Fibroblast of skin of abdomen (primary cell): Measurements from ENCODE around the gene RTEL1.

Source experiments
- DNase-seq: peaks from one replicate; pipeline ENCODE4 v3.0.0-alpha.2; 2013

The RTEL1 gene

DNA sequence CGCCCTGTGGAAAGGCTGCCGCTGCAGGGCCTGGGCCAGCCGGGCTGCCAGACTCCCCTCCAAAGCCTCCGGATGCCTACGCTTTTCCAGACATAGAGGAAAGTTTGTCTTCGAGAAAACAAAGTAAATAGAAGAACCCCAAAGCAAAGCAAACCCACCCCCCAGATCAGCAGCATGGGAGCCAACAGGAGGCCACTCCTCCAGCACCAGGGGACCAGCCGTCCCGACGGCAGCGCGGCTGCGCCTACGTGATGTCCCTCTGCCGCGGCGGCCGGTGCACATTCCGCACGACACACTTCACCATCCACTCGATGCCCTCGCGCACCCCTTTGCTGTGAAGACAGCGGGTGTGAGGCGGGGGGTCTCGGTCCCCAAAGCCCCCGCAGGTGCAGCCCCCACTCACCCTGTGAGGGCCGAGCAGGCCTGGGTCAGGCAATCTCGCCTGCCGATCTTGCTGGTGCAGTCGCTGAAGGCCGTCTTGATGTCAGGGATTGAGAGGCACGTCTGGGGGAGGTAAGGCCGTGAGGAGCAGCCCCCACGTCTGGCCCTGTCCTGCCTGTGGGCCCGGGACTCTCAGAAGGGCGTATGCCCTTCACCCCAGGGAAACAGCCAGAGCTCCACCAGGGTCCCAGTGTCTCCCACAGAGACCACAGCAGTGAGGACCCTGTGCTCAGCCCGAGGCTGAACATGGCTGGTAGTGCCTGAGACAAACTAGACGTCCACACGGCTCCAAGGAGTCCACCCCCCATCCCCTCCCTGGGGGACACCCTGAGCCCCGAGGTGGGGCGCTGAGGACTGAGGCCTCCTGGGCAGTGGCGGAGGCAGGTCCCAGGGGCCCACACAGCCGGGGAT is 42.3 kb downstream of the RTEL1 start:
- DNase-seq, result no peak

DNA sequence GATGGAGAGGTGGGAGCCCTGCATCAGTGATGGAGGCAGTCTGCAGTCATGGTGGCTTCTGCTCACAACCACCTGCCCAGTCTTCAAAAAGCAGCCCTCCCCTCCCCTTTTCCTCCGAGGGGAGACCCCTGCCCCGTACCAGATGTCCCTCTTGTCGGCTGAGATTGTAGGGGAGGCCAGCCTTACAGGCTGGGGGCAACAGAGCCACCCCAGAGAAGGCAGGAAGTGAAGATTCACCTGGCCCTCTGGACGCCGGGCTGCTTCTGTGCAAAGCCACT is 42.9 kb downstream of the RTEL1 start:
- no peak for DNase-seq

DNA sequence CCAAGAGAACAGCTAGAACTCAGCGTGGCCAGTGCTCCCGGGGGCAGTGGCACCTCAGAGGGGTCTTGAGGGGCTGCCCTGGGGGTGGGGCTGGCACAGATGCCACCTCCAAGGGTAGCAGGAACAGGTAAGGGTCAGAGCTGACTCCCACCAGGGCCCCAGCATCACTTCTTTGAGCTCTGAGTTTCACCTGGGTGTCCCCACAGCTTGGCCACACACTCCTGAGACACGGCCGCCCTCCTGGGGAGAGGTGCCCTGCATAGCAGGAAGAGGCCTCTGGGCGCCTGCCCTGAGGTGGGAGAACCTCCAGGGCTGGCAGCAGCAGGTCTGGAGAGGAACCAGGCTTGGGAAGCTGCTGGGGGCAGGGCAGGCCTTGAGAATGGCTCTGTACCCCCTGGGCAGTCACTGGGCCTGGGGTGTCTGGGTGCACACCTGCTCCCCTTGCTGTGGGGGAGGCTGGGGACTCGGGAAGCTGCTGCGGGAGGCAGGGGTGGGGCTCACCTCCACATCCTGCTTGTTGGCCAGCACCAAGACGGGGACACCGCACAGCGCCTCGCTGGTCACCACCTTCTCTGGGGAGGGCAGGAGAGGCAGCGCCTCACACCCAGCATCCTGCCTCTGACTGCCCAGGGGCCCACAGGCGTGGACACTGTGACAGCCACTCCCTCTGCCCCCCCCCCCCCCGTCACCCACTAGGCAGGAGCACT is 43.4 kb downstream of the RTEL1 start:
- DNase-seq, result no peak

DNA sequence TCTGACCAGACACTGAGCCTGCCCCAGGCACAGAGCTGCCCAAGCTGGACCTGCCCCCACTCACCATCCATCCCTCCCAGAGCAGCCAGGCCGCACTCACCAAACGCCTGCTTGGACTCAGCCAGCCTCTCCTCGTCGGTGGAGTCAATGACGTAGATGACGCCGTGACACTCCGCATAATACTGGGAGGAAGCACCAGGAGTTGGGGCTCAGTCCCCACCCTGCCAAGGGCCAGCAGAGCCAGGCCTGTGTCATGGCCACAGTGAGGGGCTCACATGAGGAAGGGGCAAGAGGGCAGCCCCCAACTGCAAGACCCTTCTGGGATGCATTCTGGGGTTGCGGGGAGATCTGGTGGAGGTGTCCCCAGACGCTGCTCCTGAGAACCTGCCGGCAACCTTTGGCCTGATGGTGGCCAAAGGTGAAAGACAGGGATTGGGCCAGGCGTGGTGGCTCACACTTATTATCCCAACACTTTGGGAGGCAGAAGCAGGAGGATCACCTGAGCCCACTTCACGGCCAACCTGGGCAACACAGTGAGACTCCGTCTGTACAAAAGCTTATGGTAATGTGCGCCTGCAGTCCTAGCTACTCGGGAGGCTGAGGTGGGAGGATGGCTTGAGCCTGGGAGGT is 44.0 kb downstream of the RTEL1 start:
- no peak for DNase-seq

DNA sequence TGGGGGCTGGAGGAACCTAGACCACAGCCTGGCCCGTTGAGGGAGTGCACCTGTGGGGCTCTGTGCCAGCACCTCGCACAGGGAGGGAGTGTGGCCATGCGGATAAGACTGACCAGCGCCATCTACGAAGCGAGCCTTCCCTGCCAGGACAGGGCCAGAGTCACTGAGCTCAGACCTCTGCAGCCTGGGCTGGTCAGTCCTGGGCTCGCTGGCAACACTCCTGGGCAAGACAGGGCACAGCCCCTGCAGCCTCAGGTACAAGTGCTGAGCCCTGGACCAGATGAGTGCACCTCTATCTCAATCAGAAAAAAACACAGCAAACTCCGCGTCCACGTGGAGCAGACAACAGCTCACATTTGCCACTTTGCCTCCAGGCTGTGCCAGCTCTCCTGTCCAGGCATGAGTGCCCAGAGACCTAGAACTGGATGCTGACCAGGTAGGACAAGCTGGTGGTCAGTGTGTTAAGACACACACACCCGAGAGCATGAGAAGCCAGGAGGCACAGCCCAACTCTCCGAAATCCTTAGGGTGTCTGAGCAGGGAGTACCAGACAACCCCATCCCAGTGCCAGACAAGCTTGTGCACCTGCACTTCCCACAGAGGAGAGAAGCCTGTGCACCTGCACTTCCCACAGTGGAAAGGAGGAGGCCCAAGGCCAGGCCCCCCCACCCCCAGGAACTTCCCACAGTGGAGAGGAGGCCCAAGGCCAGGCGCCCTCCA is 44.8 kb downstream of the RTEL1 start:
- no peak for DNase-seq

DNA sequence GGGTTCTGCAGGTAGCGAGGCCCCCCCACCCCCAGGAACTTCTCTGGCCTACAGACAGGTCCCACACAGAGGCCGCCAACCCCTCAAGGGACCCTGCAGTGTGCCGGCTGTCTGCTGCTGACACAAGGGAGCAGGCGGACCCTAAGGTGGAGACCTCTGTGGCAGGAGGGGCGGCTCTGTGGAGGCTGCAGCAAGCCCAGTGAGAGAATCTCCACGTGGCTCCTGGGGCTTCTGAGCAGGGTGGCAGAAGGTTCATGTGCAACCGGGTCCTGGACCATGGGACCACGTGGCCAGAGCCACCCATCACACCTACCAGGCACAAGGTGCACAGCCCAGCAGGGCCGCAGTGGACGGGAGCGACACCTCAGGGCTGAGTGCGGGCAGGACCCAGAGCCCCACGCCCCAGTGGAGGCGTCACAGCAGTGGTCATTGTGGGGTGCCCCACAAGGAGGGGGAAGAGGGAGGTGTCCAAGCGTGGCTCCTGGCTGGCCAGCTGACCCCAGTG is 45.4 kb downstream of the RTEL1 start:
- no peak for DNase-seq

DNA sequence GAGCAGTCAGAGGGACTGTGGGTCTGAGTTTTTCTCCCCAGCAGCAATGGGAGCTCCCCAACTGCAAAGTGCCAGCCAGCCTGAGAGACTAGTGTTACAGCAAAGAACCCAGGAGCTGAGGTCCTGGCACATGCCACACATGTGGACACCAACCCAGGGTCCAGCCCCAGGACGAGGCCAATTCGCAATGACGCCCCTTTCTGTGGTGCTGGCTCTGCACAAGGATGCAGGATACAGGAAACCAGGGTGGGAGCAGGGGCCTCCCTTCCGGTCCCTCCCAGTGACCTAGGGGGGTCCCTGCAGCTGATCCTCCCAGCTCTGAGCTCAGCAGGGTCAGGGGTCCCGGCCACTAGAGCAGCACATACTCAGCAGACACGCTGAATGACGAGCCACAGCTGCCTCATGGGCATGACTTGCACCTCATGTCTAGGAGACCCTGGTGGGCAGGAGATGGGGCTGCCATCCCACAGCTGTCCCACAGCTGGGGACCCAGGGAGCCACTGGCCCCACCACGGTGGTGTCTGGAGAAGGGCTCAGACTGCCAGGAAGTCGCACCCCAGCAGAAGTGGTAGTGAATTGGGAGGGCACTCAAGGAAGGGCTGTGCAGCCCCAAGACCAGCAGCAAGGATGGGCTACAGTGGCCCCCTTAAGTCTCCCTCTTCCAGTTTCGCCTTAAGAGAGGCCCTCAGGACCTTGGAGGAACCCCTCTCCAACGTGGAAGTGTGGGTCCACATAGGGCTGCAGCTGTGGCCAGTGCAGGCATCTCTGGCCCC is 46.0 kb downstream of the RTEL1 start:
- DNase-seq, result no peak

DNA sequence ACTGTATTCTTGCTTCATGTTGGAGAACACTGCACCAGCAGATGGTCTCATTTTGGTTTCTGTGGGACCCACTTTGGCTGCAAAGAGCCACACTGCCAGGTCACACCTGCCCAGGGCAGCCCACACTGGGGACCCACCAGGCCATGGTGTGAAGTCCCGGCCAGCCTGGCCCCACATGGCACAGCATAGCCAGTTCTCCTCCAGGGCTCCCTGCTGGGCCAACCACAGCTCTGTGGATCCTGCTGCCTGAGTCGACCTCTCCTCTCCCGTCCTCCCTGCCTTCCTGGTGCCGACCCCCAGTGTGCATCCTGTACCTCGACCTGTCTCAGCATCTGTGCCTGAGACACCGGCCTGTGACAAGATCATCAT is 46.6 kb downstream of the RTEL1 start:
- DNase-seq, result no peak

DNA sequence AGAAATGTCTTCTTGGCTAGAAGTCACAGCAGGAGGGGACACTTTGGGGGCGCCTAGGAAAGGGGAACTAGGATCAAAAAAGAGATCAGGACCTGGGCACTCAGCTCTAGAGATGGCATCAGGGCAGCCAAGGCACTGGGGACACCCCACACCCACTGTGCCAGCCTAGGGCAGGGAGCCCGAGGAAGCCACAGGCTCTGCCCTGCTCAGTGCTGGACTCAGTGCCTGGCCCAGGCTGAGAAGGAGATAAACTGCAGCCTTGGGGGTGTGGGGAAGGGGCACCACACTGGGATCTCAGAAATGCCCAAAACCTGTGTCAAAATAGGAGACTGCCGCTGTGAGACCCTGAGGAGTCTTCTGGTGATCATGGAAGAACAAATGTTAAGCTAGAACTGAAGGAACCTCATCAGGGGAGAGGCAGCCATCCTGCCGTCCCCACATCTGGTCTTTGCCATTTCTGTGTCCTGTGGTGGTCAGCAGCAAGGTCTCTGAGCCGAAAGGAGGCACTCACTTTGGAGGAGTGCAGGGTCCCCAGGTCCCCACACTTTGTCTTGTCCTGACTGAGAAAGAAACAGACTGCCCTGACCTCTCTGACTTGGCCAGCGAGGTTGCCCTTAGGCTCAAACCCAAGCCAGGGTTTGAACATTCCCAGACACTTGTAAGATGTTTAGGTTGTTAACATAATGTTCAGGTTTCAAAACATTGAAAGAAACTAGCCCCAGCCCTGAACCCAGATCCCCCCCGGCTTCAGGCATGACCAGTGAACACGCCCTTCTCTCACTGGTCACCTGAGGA is 47.3 kb downstream of the RTEL1 start:
- DNase-seq, result no peak

DNA sequence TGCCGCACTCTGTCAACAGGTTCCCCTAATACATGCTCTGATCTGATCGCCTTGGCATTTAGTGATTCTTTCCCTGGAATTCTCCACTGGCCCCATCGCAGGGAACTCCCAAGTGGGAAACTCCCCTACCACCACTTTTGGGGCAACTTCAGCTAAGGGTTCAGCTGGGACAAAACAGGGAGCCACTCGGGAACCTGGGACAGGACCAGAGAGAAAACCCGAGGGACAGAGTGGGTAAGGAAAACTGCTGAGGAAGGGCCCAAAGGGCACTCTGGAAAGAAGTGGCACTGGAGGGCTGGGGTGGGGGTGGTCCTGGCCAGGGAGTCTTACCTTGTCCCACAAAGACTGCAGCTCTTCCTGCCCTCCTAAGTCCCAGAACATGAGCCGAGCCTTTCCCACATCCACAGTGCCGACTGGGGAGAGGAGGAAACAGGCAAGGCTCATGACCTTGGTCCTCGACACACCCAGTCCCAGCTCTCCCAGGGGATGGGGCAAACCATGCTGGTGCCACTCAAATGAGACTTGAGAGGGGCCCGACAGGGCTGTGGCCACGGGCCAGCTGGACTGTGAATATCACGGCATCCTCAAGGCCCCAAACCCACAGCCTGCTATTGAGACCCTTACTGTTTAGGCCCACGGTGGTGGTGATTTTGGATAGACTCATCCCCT is 48.0 kb downstream of the RTEL1 start:
- DNase-seq, result no peak

DNA sequence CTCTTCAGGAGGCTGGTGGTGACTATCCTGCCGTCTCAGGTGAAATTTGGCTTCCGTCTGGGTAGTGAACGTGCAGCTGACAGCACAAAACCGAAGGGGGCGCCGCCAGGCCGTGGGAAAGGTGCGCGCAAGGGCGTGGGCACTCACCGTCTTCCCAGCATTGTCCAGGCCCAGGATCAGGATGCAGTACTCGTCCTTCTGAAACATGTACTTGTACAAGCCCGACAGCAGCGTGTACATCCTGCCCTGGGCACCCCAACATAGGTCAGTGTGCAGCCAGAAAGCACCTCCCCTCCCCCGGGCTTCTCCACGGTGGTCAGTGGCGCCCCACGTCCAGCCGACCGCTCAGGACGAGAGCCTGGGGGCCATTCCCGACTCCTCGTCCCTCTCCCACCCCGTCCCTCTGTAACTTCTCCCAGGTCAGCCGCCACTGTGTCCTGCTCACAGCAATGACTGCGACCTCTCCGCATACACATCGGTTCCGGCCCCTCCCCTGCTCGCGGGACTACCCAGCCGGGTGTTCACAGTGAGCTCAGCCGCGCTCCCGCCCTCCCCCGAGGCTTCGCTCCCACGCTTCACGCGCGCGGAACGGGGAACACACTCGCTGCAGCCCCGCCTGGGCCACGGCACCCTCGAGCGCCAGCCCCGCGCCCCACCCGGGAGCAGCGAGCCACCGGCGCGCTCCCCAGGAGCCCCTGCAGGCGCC is 48.9 kb downstream of the RTEL1 start:
- DNase-seq, result no peak

DNA sequence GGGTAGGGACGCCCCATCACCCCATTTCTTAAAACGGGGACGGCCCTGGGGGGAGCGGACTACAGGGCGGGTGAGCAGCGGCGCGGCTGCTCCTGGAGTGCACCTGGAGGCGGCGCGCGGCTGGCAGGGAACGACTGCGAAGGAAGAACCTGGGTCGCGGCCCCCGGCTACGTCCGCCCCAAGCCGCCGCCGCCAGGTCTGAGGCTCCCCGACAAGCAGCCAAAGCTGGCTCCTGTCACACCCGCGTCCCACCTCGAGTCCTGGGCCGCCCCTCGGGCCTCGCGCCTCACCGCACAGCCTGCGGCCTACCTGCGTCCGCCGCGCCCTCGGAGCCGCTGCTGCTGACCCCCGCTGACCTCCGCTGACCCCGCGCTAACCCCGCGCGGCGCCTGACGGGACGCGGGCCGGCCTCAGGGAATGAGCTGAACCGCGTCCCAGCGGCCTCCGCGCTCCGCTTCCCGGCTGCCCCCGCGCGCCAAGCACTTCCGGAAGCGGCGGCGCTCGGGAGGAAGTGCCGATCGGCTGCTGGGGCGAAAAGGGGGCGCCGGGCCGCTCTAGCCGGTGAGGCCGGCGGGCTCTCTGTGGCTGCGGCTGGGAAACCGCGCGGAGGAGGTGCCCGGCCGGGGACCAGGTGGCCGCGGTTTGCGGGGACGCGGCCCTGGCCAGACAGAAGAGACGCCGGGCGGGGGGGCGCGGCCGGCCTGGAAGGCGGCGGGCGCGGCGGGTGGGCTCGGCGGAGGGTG is 49.6 kb downstream of the RTEL1 start, which contains the start of the genes ARFRP1 and ZGPAT:
Gene ARFRP1 (minus strand): TSS at position 419 of the 743 bp plus-strand sequence. CDS start 885 bp downstream, outside the sequence.
Gene ZGPAT (plus strand): TSS at position 482 of the 743 bp plus-strand sequence. CDS start 542 bp downstream, outside the sequence.
- DNase-seq, result peak; percentile 79

DNA sequence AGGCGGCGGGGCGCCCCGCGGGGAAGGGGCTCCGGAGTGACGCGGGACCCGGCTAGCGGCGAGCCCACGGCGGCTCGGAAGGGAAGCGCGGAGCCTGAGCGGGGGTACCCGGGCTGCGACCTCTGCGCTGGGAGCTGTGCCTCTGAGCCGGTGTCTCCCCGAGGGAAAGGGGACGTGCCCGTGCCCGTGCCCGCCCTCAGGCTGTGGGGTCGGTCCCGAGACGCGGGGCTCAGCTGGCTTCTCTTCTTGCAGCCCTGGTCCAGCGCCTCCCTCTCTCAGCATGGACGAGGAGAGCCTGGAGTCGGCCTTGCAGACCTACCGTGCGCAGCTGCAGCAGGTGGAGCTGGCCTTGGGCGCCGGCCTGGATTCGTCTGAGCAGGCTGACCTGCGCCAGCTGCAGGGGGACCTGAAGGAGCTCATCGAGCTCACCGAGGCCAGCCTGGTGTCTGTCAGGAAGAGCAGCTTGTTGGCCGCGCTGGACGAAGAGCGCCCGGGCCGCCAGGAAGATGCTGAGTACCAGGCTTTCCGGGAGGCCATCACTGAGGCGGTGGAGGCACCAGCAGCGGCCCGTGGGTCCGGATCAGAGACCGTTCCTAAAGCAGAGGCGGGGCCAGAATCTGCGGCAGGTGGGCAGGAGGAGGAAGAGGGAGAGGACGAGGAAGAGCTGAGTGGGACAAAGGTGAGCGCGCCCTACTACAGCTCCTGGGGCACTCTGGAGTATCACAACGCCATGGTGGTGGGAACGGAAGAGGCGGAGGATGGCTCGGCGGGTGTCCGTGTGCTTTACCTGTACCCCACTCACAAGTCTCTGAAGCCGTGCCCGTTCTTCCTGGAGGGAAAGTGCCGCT is 50.4 kb downstream of the RTEL1 start:
- no peak for DNase-seq

DNA sequence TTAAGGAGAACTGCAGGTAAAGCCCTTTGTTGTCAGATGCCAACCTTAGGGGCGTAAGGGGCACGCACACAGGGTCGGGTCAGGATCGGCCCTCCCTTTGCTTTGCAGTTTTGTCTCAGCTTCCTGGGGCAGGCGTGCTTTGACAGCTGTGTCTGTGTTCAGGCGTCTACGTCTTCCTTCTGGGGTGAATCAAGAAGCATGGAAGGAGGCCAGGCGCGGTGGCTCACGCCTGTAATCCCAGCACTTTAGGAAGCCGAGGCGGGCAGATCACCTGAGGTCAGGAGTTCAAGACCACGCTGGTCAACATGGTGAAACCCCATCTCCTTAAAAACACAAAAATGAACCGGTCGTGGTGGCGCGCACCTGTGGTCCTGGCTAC is 51.0 kb downstream of the RTEL1 start:
- no peak for DNase-seq

DNA sequence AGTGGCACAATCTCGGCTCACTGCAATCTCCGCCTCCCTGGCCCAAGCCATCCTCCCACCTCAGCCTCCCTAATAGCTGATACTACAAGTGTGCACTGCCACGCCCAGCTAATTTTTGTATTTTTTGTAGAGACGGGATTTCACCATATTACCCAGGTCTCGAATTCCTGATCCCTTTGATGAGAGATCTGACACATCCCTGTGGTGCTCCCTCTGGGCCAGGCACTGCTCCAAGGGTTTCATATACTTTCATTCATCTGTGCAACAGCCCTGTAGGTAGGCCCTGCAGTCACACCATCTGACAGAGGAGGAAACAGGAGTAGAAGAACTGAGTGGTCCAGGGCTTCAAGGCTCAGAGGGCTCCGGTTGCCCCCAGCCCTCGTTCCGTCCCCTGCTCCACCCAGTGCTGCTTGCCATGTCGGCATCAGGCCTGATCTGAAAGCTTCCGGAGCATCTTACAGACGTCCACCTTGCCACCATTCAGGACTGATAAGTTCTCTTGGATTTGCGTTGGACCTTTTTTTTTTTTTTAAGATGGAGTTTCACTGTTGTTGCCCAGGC is 53.1 kb downstream of the RTEL1 start:
- DNase-seq, result no peak

DNA sequence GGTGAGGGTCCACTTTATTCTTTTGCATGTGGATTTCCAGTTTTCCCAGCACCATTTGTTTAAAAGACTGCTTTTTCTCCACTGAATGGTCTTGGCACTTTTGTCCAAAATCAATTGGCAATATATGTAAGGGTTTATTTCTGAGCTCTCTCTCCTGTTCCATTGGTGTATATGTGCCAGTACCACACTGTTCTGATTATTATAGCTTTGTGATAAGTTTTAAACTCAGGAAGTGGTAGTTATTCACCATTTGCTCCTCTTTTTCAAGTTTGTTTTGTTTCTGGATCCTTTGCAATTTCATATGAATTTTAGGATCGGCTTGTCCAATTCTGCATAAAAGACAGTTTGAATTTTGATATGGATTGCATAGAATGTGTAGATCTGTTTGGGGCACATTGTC is 54.1 kb downstream of the RTEL1 start:
- no peak for DNase-seq

DNA sequence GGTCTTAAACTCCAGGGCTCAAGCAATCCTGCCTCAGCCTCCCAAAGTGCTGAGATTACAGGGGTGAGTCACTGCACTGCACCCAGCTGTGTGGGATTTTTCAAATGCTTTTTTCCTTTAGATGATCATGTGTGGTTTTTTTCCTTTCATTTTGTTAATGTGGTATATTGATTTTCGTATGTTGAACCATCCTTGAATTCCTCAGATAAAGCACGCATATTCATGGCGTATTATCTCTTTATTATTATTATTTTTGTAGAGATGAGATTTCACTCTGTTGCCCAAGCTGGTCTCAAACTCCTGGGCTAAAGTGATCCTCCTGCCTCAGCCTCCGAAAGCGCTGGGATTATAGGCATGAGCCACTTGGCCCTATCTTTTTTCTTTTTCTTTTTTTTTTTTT is 56.7 kb downstream of the RTEL1 start:
- no peak for DNase-seq

DNA sequence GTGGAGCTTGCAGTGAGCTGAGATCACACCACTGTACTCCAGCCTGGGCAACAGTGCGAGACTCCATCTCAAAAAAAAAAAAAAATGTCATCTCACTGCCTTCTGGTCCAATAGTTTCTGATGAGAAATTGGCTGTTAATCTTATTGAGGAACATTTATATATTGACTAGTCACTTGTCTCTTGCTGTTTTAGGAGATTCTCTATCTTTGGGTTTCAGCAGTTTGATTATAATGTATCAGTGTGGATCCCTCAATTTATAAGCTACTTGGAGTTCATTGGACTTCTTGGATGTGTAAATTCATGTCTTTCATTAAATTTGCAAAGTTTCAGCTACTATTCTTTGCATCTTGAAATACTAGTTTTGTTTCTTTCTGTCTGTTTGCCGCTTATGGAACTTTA is 60.9 kb downstream of the RTEL1 start:
- DNase-seq, result no peak
